ENCODE data around the gene COQ9.
"Not testable (repeated sequence)": the region's sequence is repeated elsewhere in the genome, so short reads cannot be mapped to it uniquely, and the experiment has no call there.

COQ9 gene, protein sequence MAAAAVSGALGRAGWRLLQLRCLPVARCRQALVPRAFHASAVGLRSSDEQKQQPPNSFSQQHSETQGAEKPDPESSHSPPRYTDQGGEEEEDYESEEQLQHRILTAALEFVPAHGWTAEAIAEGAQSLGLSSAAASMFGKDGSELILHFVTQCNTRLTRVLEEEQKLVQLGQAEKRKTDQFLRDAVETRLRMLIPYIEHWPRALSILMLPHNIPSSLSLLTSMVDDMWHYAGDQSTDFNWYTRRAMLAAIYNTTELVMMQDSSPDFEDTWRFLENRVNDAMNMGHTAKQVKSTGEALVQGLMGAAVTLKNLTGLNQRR

DNA sequence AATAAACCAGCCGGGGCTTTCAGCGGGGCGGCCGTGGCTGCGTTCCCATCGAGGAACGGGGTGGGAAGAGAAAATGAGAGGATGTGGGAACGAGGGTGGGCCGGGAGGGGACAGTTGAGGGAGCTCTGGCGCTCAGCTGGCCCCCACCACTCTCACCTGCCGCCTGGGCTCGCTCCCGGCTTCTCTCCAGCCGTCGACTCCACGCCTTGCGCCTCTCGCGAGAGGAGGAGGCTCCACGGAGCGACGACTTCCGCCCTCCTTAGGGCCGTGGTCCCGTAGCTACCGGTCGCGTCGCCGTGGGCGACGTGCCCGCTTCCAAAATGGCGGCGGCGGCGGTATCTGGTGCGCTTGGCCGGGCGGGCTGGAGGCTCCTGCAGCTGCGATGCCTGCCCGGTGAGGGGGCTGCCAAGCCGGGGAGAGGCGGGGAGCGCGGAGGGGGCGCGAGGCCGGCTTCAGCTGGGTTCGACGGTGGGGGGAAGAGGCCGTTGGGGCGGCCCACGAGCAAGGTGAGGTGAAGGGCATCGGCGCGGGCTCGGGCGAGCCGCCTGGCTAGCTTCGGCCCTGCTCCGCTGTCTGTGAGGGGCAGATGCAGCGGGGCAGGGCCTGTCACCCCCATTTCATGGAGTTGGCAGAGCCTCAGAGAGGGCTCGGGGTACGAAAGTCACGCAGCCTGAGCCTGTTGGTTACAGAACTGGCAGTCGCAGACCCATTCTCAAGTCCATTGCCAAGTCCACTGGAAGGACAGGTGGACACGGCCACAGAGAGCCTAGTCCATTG lies at the start of gene COQ9, which contains the start of gene CIAPIN1:
Gene COQ9, plus strand, starts transcription at position 294 of the 777 bp plus-strand sequence. Its CDS starts 27 bp downstream, at position 321.
Gene CIAPIN1, minus strand, starts transcription at position 200 of the 777 bp plus-strand sequence. CDS start 6,457 bp downstream, outside the sequence.
- H3K9me3 Mint-ChIP-seq, result no peaks in the 10 kb centered on the region
- DNase-seq (ENCODE audit: low spot score in 2 of 2) (peak; percentile 80 to 90), ATAC-seq (peak; percentile 100)
- H3K4me3 Mint-ChIP-seq, result peak within 1 kb of the TSS; percentile 85
- H3K27ac Mint-ChIP-seq, result peak within 1 kb of the TSS; percentile 93
- H3K36me3 Mint-ChIP-seq, result peaks cover 16% of the 10 kb centered on the region
- H3K4me1 Mint-ChIP-seq, result peaks cover 13% of the 10 kb centered on the region

DNA sequence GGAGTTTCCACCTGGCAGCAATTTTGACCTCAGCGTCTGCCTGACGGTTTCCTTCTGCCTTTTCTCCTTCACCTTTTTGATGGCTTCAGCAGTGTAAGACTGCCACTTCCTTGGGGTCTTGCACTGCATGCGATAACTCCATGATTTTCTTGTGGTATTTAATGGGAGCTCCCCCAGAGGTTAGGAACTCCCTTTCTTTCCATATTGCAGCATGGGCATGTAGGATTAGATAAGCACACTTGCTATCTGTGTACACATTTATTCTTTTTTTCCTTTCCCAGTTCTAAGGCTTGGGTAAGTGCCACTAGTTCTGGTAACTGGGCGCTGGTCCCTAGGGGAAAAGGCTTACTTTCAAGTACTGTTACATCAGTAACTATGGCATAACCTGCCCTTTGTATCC lies 49.8 kb upstream of the COQ9 start:
- not testable (repeated sequence) for DNase-seq (ENCODE audit: low spot score in 2 of 2); H3K36me3 Mint-ChIP-seq; ATAC-seq; H3K4me3 Mint-ChIP-seq; H3K27ac Mint-ChIP-seq; H3K9me3 Mint-ChIP-seq; H3K4me1 Mint-ChIP-seq

DNA sequence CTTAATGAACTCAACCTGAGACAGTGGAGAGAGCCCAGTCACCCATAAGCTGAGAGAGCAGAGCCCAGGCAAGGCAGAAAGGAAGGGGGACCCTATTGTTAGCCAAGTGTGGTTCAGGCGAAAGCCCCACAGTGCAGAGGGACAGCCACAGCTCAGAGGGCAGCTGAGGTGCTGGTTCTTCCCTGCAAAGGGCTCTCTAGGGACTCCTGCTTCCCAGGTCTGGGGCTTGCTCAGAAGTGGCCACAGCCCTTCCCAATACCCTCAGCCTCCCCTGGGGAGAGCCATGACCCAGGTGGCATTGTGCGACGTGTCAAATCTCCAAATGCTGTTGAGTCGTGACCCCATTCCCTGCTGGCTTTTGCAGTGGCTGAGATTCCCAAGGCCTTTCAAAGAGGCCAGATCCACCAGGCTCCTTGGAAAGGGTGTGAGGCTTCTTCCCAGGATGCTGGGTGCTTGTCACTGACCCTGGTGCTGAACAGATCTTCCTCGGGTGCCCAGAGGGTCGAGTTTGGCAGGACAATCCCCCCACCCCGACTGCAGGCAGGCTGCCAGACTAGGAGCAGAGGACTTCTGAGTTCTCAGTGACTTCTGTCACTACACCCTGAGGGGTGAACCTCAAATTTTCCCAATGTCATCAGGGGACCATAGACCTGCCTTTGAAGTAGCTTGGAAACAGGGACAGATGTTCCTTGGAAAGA lies 45.2 kb upstream of the COQ9 start:
- Mint-ChIP-seq H3K4me3 (no peak overlapping the region), H3K9me3 (no peaks in the 10 kb centered on the region), H3K4me1 (peaks cover 10% of the 10 kb centered on the region), H3K27ac (no peak overlapping the region), H3K36me3 (peaks cover 5% of the 10 kb centered on the region)
- ATAC-seq (peak; percentile 42), DNase-seq (ENCODE audit: low spot score in 2 of 2) (no peak)

DNA sequence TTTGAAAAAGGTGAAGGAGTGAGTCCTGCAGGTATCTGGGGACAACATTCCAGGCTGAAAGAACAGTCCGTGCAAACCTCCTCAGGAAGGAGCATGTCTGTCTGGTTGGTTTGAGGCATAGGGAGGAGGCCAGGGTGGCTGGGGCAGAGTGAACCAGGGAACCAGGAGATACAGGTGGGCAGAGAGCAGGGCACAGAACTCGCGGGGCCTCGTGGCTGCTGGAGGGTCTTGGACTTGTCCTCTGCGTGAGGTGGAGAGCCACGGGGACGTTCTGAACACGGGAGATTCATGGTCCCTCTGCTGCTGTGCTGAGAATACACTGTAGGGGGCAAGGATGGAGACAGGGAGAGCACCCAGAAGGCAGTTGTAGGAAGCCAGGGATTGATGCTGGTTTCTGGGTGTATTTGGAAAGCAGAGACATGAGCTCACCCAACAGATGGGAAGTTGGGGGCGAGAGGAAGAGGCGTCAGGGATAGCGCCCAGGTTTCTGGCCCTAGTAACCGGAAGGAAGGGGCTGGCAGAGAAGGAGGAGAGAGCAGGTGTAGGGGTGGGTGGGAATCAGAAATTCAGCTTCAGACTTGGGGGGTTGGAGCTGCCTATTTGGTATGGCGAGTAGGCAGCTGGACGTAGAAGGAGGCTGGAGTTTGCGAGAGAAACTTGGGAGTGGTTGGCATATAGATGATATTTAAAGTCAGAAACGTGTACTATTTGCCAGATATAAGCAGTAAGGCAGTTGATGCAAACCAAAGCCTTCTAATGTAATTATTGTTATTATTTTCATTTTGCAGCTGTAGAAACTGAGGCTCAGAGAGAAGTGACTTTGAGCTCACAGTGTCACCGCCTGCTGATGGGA lies 43.1 kb upstream of the COQ9 start, which contains the start of gene CCL17:
Gene CCL17, plus strand, starts transcription at position 803 of the 853 bp plus-strand sequence. CDS start 9,166 bp downstream, outside the sequence.
- no peaks in the 10 kb centered on the region for H3K9me3 Mint-ChIP-seq
- H3K4me3 Mint-ChIP-seq, result no peak within 1 kb of the TSS
- H3K27ac Mint-ChIP-seq, result peak within 1 kb of the TSS; percentile 9
- DNase-seq (ENCODE audit: low spot score in 2 of 2) (no peak), ATAC-seq (peak; percentile 21)
- peaks cover 5% of the 10 kb centered on the region for H3K36me3 Mint-ChIP-seq
- peaks cover 10% of the 10 kb centered on the region for H3K4me1 Mint-ChIP-seq

DNA sequence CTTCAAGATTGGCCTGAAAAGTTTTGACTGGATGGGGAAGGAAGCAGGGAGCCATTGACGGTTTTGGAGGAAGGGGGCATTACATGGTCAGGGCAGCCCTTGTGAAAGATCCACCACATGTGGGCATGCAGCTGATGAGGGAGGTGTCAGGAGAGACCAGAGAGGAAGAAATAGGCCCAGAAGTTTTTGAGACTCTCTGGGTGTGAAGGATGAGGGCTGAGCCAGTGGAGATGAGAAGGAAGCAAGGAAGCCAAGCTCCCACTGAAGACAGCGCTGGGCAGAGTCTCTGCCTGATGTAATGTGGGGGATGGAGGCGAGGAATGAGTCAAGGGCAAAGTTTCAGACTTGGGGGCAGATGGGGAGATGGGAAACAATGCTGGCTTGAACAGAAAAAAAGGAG lies 42.2 kb upstream of the COQ9 start:
- DNase-seq (ENCODE audit: low spot score in 2 of 2) (no peak), ATAC-seq (peak; percentile 20)
- Mint-ChIP-seq H3K4me1 (peaks cover 10% of the 10 kb centered on the region), H3K36me3 (peaks cover 5% of the 10 kb centered on the region), H3K9me3 (no peaks in the 10 kb centered on the region), H3K4me3 (no peak overlapping the region), H3K27ac (peak overlapping the region; percentile 9)

DNA sequence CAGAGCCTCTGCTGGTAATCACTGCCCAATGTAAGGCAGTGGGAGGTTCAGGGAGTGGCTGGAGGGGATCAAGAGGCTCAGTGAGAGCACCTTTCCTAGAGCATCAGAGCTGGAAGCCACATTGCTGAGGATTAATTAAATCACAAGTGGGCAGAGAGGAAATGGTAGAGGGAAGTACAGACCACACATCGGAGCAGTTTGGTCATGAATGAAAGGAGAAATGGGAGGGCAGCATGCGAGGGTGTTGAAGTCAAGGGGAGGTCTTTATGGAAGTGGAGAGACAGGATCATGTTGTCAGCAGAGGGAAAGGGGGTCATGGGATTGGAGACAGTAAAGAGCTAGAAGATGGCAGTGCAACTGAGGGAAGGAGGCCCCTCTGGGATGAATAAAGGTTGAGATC lies 40.4 kb upstream of the COQ9 start:
- H3K27ac Mint-ChIP-seq, result no peak overlapping the region
- H3K9me3 Mint-ChIP-seq, result no peaks in the 10 kb centered on the region
- ATAC-seq (no peak), DNase-seq (ENCODE audit: low spot score in 2 of 2) (no peak)
- H3K4me1 Mint-ChIP-seq, result peaks cover 10% of the 10 kb centered on the region
- H3K36me3 Mint-ChIP-seq, result peaks cover 5% of the 10 kb centered on the region
- no peak overlapping the region for H3K4me3 Mint-ChIP-seq

DNA sequence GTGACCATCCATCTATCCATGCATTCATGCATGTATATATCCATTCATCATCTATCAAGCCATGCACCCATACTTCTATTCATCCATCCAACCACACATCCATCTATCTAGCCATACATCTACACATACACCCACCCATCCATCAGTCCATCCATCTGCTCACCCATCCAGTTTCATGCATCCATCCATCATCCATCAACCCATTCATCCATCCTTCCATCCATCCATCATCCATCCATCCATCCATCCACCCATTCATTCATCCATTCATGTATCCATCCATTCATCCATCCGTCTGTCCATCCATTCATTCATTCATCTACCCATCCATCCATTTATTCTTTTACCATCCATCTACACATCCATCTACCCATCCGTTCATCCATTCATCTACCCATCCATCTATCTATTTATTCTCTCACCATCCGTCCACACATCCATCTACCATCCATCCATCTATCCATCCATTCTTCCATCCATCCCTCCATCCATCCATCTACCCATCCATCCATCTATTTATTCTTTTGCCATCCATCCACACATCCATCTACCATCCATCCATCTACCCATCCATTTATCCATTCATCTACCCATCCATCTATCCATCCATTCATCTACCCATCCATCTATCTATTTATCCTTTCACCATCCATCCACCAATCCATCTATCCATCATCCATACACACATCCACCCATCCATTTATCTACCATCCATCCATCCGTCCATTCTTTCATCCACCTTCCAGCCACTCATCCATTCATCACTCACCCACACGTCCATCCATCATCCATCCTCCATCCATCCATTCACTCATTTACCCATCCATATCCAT lies 39.5 kb upstream of the COQ9 start:
- peaks cover 11% of the 10 kb centered on the region for H3K4me1 Mint-ChIP-seq
- peaks cover 5% of the 10 kb centered on the region for H3K36me3 Mint-ChIP-seq
- no peak overlapping the region for H3K27ac Mint-ChIP-seq
- no peak for ATAC-seq
- no peaks in the 10 kb centered on the region for H3K9me3 Mint-ChIP-seq
- no peak for DNase-seq (ENCODE audit: low spot score in 2 of 2)
- H3K4me3 Mint-ChIP-seq, result no peak overlapping the region

DNA sequence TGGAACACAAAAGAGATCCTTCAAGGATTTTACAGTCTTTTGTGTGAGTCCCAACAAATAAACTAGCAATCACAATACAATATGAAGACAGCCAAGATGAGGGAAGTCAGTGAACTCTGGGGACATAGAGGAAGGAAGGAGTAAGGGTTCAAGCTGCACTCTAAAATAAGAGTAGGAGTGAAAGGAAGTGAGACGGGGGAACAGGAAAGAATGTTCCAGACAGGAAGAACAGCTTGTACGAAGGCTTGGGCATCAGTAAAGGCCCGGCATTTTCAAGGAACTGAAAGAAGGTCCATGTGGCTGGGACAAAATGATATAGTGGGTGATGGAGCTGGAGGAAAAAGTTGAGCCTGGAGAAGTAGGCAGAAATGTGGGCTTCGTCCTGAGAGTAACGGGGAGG lies 38.2 kb upstream of the COQ9 start:
- Mint-ChIP-seq H3K9me3 (no peaks in the 10 kb centered on the region), H3K27ac (peak overlapping the region; percentile 17), H3K36me3 (peaks cover 5% of the 10 kb centered on the region), H3K4me1 (peaks cover 16% of the 10 kb centered on the region), H3K4me3 (no peak overlapping the region)
- ATAC-seq, result no peak
- DNase-seq (ENCODE audit: low spot score in 2 of 2), result no peak

DNA sequence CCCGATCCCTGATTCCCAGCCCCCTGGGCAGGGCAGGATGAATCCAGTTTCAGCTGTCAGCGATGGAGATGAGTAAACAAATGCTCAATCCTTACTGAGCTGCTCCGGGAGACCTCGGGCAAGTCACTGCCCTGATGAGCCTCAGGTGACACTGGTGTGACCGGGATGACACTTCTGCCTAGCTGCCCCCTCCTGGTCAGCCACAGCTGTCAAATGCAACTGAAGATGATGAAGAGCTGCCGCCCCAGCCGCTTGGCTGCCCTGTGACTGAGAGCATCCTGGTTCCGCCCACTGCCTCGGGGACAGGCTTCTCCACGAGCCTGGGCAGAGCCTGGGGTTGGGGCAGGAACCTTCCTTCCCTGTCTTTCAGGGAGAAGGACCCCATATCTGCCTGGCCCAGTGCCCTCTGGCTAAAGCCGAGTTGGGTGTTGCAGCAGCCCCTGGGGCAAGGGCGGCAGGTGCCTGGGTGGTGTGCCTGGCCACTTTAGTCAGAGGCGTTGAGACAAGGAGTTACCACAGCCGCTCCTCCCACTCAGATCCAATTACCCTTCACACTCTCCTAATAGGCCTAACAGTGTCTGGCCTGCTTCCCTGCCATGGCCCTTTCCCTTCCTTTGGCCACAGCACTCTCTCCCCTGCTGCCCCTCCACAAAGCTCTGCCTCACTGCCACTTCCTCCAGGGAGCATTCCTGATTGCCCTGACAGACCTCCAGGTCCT lies 37.2 kb upstream of the COQ9 start:
- ATAC-seq (no peak), DNase-seq (ENCODE audit: low spot score in 2 of 2) (no peak)
- peaks cover 11% of the 10 kb centered on the region for H3K4me1 Mint-ChIP-seq
- H3K36me3 Mint-ChIP-seq, result peaks cover 5% of the 10 kb centered on the region
- H3K9me3 Mint-ChIP-seq, result no peaks in the 10 kb centered on the region
- no peak overlapping the region for H3K27ac Mint-ChIP-seq
- H3K4me3 Mint-ChIP-seq, result no peak overlapping the region

DNA sequence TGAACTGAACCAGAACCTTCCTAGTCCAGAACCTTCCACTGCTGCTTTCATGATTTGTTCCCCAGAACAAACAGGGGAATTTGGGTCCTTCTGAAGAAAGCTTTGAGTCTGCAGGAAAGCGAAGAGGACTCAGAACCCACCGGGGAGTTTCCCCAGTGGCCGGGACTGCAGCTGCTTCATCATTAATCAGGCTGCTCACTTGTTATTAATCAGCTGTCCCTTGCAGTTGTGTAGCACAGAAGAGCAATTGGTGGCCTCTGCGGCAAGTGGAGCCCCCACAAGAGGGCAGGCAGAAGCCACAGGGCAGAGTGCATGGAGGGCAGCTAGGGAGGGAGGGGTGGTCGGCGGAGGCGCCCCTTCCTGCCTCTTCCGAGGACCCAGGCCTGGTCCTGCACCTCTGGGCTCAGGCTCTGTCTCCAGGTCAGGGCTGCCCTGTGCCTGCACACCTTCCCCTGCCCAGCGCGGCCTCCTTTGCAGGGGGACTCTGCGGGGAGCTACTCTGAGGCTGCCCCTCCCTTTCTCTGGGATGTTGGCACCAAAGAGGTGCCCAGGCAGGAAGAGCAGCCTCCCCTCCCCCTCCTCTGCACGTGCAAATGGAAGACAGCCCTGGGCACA lies 35.8 kb upstream of the COQ9 start:
- no peak overlapping the region for H3K4me3 Mint-ChIP-seq

DNA sequence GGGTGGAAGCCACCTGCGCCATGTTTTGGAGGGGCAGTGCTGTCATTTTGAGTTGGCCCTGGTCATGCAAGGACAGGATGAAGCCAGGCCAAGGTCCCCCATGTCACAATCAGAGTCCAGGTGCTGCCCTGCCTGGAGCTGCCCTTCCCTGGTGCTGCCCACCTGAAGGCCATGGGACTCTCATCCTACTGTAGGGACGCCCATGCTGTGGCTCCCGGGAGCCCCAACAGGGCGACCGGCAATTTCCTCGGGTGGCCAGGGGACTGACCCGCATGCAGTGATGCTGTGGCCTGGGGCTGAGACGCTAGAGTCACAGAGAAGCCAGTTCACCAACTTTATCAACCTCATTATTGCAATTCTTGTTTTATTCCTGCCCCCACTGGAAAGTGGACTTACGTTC lies 34.7 kb upstream of the COQ9 start:
- no peaks in the 10 kb centered on the region for H3K9me3 Mint-ChIP-seq
- H3K4me1 Mint-ChIP-seq, result peaks cover 19% of the 10 kb centered on the region
- peaks cover 14% of the 10 kb centered on the region for H3K36me3 Mint-ChIP-seq
- DNase-seq (ENCODE audit: low spot score in 2 of 2) (no peak), ATAC-seq (no peak)
- H3K4me3 Mint-ChIP-seq, result no peak overlapping the region
- H3K27ac Mint-ChIP-seq, result no peak overlapping the region

More for the DNA sequence above, 35.8 kb upstream of the COQ9 start:
- Mint-ChIP-seq H3K4me1 (peaks cover 8% of the 10 kb centered on the region), H3K9me3 (no peaks in the 10 kb centered on the region), H3K27ac (no peak overlapping the region), H3K36me3 (peaks cover 5% of the 10 kb centered on the region)
- ATAC-seq (peak; percentile 33), DNase-seq (ENCODE audit: low spot score in 2 of 2) (no peak)

DNA sequence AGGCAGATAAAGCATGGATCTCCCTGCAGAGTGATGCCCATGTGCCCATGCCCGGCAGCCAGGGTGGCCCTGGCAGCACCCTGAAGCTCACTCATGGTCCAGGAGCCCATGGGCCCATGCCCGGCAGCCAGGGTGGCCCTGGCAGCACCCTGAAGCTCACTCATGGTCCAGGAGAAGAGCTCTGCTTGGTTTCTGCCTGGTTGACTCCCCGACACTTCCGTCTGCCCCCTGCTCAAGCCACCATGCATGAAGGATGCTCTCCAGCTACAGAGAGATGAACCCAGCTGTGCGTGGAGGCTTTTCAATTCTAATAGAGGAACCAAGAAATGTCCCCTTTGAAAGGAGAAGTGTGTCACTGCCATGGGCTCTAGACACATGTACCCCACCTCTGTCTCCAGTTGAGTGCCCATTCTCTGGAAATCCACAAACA lies 34.0 kb upstream of the COQ9 start:
- Mint-ChIP-seq H3K9me3 (no peaks in the 10 kb centered on the region), H3K4me3 (no peak overlapping the region), H3K4me1 (peaks cover 25% of the 10 kb centered on the region), H3K27ac (no peak overlapping the region), H3K36me3 (peaks cover 14% of the 10 kb centered on the region)
- ATAC-seq, result no peak
- DNase-seq (ENCODE audit: low spot score in 2 of 2), result no peak

DNA sequence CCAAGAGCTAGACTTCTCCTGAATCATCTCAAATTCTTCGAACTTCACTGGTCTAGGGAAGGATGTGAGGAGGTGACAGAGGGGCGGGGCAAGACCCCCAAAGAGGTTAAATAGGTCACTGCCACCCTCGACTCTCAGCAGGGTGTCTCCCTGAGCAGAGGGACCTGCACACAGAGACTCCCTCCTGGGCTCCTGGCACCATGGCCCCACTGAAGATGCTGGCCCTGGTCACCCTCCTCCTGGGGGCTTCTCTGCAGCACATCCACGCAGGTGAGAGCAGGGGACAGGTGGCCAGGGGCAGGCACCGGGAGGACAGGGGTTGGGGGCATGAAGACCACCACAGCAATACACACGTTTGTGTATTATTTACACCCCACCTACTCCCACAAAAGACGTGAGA lies 33.5 kb upstream of the COQ9 start:
- H3K9me3 Mint-ChIP-seq, result no peaks in the 10 kb centered on the region
- peaks cover 29% of the 10 kb centered on the region for H3K4me1 Mint-ChIP-seq
- H3K27ac Mint-ChIP-seq, result no peak overlapping the region
- DNase-seq (ENCODE audit: low spot score in 2 of 2), result no peak
- no peak for ATAC-seq
- peaks cover 14% of the 10 kb centered on the region for H3K36me3 Mint-ChIP-seq
- H3K4me3 Mint-ChIP-seq, result no peak overlapping the region

Measured in stimulated activated effector memory CD8-positive, alpha-beta T cell treated with anti-CD3 and anti-CD28 coated beads, Interleukin-12 subunit alpha, Interleukin-12 subunit beta, amount 100 ng/mL, for 72 hours (primary cell).